Panc1 (cell line): Measurements from ENCODE around the gene CHAC2. TPM values are rescaled to one million over a fixed set of nuclear protein-coding genes. Genes with fewer than 3 reads are reported as not detected.

Experiments used
- ATAC-seq: fragments of 200-7000 bp; cut with Tn5 transposase; 2 replicates; pipeline ENCODE4 v1.9.1; 2020; ENCODE audit warnings: mild to moderate bottlenecking, moderate library complexity
- BruUV-seq: library from RNA; stranded (reverse); fragments of 400-500 nt; replicated peaks from 2 replicates; lab custom pipeline; 2021; lab: Mats Ljungman, UMichigan
- CTCF ChIA-PET: fragments of 300-600 bp; sonication (Branson Sonifier 250); formaldehyde crosslinking; loops from one replicate; lab custom pipeline; 2022; ENCODE audit warnings: antibody characterized with exemption; lab: Charles Lee
- POLR2A ChIA-PET: fragments of 300-600 bp; sonication (Branson Sonifier 250); formaldehyde crosslinking; loops from one replicate; lab custom pipeline; 2022; ENCODE audit warnings: antibody characterized with exemption; lab: Charles Lee
- DNase-seq: peaks from one replicate; pipeline ENCODE4 v3.0.0-alpha.2; 2010; ENCODE audit warnings: low read depth, low spot score
- H3K27ac ChIP-seq: 2 replicates; pipeline ENCODE4 v1.5.1; 2011; ENCODE audit warnings: mild to moderate bottlenecking, low read length, inconsistent platforms
- H3K27me3 ChIP-seq: fragments of 200-500 bp; sonication (Bioruptor generic); 2 replicates; pipeline ENCODE4 v1.6.0; 2014; ENCODE audit warnings: low read length, inconsistent platforms; ENCODE audit not compliant: control insufficient read depth, insufficient read depth
- H3K36me3 ChIP-seq: fragments of 200-500 bp; sonication (Bioruptor generic); 2 replicates; pipeline ENCODE4 v1.5.1; 2014; ENCODE audit warnings: inconsistent platforms, mild to moderate bottlenecking, low read length, moderate library complexity; ENCODE audit not compliant: control insufficient read depth, insufficient read depth
- H3K4me1 ChIP-seq: 2 replicates; pipeline ENCODE4 v1.5.1; 2011; ENCODE audit warnings: inconsistent platforms, mild to moderate bottlenecking, low read length, moderate library complexity; ENCODE audit not compliant: control insufficient read depth, insufficient read depth
- H3K4me3 ChIP-seq, 2 experiments: 2 replicates each; pipeline ENCODE4 v1.5.1; 2011 to 2012; ENCODE audit warnings: low read depth in 2 of 2, low read length in 2 of 2, mild to moderate bottlenecking in 2 of 2, inconsistent platforms in 1 of 2, moderate library complexity in 1 of 2
- H3K9me3 ChIP-seq: fragments of 200-500 bp; sonication (Bioruptor generic); 2 replicates; pipeline ENCODE4 v1.5.1; 2014; ENCODE audit warnings: low read depth, mild to moderate bottlenecking, inconsistent platforms, low read length, moderate library complexity; ENCODE audit not compliant: control insufficient read depth, insufficient read depth
- CTCF ChIP-seq: fragments of 450-650 bp; IDR thresholded peaks from 2 replicates; pipeline ENCODE4 v1.5.1; 2017; ENCODE audit warnings: mild to moderate bottlenecking
- POLR2AphosphoS5 ChIP-seq: IDR thresholded peaks from 2 replicates; pipeline ENCODE4 v1.6.1; 2012; ENCODE audit warnings: mild to moderate bottlenecking, low read depth, low read length, moderate library complexity
- SIN3A ChIP-seq: IDR thresholded peaks from 2 replicates; pipeline ENCODE4 v1.6.1; 2012; ENCODE audit warnings: low read depth, mild to moderate bottlenecking, low read length, moderate library complexity, borderline replicate concordance; ENCODE audit not compliant: insufficient read depth
- TCF7L2 ChIP-seq: IDR thresholded peaks from 2 replicates; pipeline ENCODE4 v1.6.1; 2011; ENCODE audit warnings: mild to moderate bottlenecking, low read depth, low read length, inconsistent platforms
- in situ Hi-C: cut with HindIII; loops from 2 replicates; pipeline ENCODE4 v1.10.0; 2016; ENCODE audit warnings: low sequenced_read_pairs, low pct_unique_long_range_greater_than_20kb
- intact Hi-C: fragments of 100-400 bp; cut with micrococcal nuclease; formaldehyde crosslinking; loops from one replicate; pipeline ENCODE4 v1.10.0; 2022; ENCODE audit not compliant: unreplicated experiment
- total RNA-seq: library from RNA; stranded (reverse); gene quantifications from one replicate; pipeline ENCODE4 v1.2.1, GENCODE V29; 2021; ENCODE audit not compliant: unreplicated experiment
- TF ChIP-seq, protein P1 (sequence below), 2 experiments: IDR thresholded peaks; 2 replicates each; pipeline ENCODE4 v1.6.1; 2011 to 2012; ENCODE audit warnings: low read depth in 2 of 2, control low read depth in 1 of 2, low read length in 1 of 2, mild to moderate bottlenecking in 1 of 2, moderate library complexity in 1 of 2; ENCODE audit not compliant: insufficient read depth in 1 of 2

The CHAC2 gene
- total RNA-seq, 1 experiment from 2014 or later, result 7.6 TPM

DNA sequence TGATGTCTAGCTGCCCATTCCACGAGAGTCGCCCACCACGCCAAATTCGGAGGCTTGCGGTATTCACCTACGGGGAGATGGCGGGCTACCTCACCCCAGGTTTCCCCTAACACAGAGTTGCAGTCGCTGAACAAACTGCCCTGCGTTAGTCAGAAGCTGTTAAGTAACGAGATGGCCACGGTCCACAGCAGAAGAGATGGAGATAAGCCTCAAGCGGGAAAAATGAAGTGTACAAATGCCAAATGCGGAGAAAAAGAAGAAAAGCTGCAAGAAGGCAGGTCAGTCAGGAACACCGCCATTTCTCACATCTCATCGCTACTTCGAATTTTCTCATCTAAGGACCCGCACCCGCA is 18.7 kb downstream of the CHAC2 start:
- Histone ChIP-seq H3K4me1 (peaks cover 21% of the 10 kb centered on the region), H3K4me3 (peak overlapping the region; percentile 96 to 97), H3K27me3 (no peaks in the 10 kb centered on the region), H3K36me3 (peaks cover 4% of the 10 kb centered on the region; the same call in 1 of the 2 replicates), H3K9me3 (no peaks in the 10 kb centered on the region), H3K27ac (peak overlapping the region; percentile 94)
- TF ChIP-seq SIN3A, result no peak
- TF ChIP-seq POLR2AphosphoS5, result no peak
- no TSS peak for BruUV-seq
- ATAC-seq (peak; percentile 11), DNase-seq (no peak)
- ChIA-PET POLR2A (no interaction called here), CTCF (no interaction called here)
- intact Hi-C loops (no loop called here), in situ Hi-C loops (no loop called here)

DNA sequence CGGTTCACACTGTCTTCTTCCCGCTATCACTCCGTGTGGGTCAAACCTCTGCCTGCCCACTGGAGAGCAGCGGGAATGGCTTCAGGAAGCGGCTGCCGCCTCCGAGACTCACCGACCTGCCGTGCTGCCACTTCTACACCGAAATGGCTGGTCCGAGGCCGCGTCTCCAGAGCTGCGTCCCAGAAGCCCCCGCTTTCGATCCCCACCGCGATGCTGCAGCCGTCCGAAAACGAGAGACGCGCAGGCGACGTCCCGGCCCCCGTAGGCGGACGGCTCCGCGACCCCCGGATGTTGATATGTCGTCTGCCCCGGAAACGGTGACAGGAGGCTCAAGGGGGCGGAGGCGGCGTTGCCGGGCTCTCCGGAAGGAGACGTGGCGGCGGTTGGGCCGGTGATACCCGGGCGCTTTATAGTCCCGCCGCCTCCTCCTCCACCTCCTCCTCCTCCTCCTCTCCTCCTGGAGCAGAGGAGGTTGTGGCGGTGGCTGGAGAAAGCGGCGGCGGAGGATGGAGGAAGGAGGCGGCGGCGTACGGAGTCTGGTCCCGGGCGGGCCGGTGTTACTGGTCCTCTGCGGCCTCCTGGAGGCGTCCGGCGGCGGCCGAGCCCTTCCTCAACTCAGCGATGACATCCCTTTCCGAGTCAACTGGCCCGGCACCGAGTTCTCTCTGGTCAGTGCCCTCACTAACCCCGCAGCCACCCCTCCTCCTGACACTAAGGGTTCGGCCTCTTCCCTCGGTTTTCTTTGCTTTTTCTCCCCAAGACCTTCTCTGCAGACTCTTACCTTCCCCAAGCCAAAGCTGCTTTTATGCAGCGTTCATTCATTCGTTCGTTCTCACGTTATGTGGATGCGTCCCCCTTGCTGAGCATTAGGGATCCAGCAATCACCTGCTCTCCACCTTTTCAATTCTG is 19.4 kb downstream of the CHAC2 start, which contains the start of the genes ASB3 and ERLEC1:
TSS of gene ASB3 (minus strand) at position 249 of the 909 bp plus-strand sequence. CDS start 21,381 bp downstream, outside the sequence.
TSS of gene ERLEC1 (plus strand) at position 340 of the 909 bp plus-strand sequence. CDS start at position 507, 167 bp downstream.
- DNase-seq (peak; percentile 59), ATAC-seq (peak; percentile 99)
- Histone ChIP-seq H3K9me3 (no peaks in the 10 kb centered on the region), H3K4me3 (peak within 1 kb of the TSS; percentile 96 to 97), H3K27ac (peak within 1 kb of the TSS; percentile 94), H3K36me3 (peaks cover 4% of the 10 kb centered on the region; the same call in 1 of the 2 replicates), H3K27me3 (no peaks in the 10 kb centered on the region), H3K4me1 (peaks cover 21% of the 10 kb centered on the region)
- TF ChIP-seq SIN3A, result peak; percentile 94; the same call in 1 of the 2 replicates
- TF ChIP-seq, protein P1, sequence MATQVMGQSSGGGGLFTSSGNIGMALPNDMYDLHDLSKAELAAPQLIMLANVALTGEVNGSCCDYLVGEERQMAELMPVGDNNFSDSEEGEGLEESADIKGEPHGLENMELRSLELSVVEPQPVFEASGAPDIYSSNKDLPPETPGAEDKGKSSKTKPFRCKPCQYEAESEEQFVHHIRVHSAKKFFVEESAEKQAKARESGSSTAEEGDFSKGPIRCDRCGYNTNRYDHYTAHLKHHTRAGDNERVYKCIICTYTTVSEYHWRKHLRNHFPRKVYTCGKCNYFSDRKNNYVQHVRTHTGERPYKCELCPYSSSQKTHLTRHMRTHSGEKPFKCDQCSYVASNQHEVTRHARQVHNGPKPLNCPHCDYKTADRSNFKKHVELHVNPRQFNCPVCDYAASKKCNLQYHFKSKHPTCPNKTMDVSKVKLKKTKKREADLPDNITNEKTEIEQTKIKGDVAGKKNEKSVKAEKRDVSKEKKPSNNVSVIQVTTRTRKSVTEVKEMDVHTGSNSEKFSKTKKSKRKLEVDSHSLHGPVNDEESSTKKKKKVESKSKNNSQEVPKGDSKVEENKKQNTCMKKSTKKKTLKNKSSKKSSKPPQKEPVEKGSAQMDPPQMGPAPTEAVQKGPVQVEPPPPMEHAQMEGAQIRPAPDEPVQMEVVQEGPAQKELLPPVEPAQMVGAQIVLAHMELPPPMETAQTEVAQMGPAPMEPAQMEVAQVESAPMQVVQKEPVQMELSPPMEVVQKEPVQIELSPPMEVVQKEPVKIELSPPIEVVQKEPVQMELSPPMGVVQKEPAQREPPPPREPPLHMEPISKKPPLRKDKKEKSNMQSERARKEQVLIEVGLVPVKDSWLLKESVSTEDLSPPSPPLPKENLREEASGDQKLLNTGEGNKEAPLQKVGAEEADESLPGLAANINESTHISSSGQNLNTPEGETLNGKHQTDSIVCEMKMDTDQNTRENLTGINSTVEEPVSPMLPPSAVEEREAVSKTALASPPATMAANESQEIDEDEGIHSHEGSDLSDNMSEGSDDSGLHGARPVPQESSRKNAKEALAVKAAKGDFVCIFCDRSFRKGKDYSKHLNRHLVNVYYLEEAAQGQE (IDR thresholded peaks at IDR 0.05; ENCODE audit: insufficient read depth in 1 of 2, low read depth in 2 of 2, low read length in 1 of 2), result no peak
- TF ChIP-seq CTCF, result no peak
- peak; percentile 89 for TF ChIP-seq POLR2AphosphoS5
- TF ChIP-seq TCF7L2, result peak; percentile 53; the same call in 1 of the 2 replicates
- intact Hi-C loops (no loop called here), in situ Hi-C loops (no loop called here)
- POLR2A ChIA-PET, result no interaction called here
- CTCF ChIA-PET, result no interaction called here
- no TSS peak for BruUV-seq
